ENCODE data around the gene MKKS.

Gene MKKS

DNA sequence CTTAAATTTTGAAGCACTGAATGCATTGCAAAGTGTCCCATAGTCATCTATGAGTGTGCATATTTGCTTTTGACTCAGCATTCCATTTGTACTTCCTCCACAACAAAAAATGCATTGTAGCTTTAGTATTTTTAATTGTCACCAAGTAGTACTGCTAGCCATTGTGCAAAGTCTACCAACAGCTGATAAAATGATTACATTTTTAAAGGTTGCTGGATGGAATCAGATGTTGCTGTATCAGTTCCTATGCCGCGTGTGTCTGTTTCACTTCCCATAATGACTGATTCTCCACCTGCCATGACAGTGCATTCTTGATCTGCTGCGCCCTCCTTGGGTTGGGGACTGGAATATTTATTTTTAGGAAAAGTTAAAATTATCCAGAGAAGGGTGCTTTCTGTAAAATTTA, 42.3 kb upstream of the MKKS start:
- H3K36me3 ChIP-seq (ENCODE audit: low read depth): no peaks in the 10 kb centered on the region
- no peaks in the 10 kb centered on the region for H3K4me1 ChIP-seq (ENCODE audit: insufficient read depth, poor library complexity, severe bottlenecking)
- H3K27me3 ChIP-seq (ENCODE audit: insufficient read depth, poor library complexity, severe bottlenecking): no peaks in the 10 kb centered on the region
- no peak for ATAC-seq (ENCODE audit: low read depth)
- no peak overlapping the region for H3K27ac ChIP-seq (ENCODE audit: poor library complexity, severe bottlenecking)
- no peaks in the 10 kb centered on the region for H3K9me3 ChIP-seq (ENCODE audit: severe bottlenecking)
- TF ChIP-seq, protein P1, sequence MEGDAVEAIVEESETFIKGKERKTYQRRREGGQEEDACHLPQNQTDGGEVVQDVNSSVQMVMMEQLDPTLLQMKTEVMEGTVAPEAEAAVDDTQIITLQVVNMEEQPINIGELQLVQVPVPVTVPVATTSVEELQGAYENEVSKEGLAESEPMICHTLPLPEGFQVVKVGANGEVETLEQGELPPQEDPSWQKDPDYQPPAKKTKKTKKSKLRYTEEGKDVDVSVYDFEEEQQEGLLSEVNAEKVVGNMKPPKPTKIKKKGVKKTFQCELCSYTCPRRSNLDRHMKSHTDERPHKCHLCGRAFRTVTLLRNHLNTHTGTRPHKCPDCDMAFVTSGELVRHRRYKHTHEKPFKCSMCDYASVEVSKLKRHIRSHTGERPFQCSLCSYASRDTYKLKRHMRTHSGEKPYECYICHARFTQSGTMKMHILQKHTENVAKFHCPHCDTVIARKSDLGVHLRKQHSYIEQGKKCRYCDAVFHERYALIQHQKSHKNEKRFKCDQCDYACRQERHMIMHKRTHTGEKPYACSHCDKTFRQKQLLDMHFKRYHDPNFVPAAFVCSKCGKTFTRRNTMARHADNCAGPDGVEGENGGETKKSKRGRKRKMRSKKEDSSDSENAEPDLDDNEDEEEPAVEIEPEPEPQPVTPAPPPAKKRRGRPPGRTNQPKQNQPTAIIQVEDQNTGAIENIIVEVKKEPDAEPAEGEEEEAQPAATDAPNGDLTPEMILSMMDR (IDR thresholded peaks at IDR 0.05; ENCODE audit: poor library complexity, severe bottlenecking): no peak
- no peak for DNase-seq (ENCODE audit: low spot score)
- no peak overlapping the region for H3K4me3 ChIP-seq (ENCODE audit: severe bottlenecking)

DNA sequence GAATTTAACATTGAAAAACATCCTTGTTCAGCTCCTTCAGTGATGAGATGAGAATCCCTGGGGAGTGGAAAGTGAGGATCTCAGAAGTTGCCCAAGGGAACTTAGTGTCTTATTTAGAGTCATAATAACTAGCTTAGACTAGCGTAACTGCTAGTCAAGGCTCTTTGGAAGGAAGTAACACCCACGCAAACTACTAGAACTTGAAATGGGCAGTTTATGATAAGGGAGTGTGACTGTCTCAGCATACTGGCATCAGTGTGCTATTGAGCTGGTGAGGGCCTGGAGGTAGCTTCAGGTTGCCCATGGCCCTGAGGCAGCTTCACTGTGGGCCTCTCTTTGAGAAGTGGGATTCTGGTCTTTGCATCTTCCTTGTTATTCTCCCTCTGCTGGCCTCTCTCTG, 41.2 kb upstream of the MKKS start:
- Histone ChIP-seq H3K27me3 (ENCODE audit: insufficient read depth, poor library complexity, severe bottlenecking) (no peaks in the 10 kb centered on the region), H3K9me3 (ENCODE audit: severe bottlenecking) (no peaks in the 10 kb centered on the region), H3K27ac (ENCODE audit: poor library complexity, severe bottlenecking) (no peak overlapping the region), H3K36me3 (ENCODE audit: low read depth) (no peaks in the 10 kb centered on the region), H3K4me1 (ENCODE audit: insufficient read depth, poor library complexity, severe bottlenecking) (no peaks in the 10 kb centered on the region), H3K4me3 (ENCODE audit: severe bottlenecking) (no peak overlapping the region)
- DNase-seq (ENCODE audit: low spot score) (no peak), ATAC-seq (ENCODE audit: low read depth) (no peak)
- TF ChIP-seq, protein P1 (IDR thresholded peaks at IDR 0.05; ENCODE audit: poor library complexity, severe bottlenecking): no peak

DNA sequence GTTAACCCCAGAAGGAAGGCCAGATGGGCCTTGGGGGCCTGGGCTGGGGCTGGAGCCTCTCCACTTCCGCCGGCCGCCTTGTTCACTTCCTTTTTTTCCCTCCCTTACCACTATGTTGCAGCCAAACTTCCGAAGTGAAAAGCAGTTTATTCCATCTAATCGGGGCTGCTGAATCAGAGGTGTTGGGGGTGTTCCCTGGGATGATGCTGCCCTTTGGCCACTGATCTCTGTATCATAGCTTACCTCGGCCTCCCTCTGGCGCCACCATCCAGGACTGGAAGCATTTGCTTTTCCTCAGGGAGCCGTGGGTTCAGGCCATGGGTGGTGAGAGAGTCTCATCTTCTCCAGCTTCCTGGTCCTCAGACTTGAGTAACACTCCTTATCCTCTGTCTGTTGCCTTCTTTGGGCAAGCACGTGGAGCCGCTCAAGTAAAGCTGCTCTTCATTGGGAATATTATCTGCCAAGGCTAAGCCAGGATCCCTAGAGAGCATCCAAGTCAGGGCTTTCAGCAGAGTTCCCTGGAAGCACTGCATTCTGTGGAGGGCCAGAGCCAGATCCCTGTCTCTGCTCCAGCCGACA, 40.7 kb upstream of the MKKS start:
- H3K27me3 ChIP-seq (ENCODE audit: insufficient read depth, poor library complexity, severe bottlenecking): no peaks in the 10 kb centered on the region
- no peak for ATAC-seq (ENCODE audit: low read depth)

DNA sequence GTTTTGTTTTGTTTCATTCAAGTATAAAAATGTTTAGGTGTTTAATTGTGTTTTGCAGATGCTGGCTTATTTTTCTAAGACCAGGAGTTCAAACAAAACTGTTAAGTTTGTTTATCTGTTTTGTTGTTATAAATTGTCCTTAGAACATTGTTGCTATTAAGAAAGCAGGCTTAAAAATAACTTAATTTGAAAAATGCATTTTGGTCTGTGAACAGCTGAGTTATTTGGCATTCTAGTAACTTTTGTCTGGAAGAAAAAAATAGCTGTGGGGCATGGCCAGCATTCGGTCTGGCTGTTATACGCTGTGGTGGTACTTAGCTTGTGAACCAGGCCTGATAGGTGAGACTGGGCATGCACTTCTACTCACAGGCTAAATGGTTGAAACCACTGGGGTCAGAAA, 38.8 kb upstream of the MKKS start:
- no peak overlapping the region for H3K27ac ChIP-seq (ENCODE audit: poor library complexity, severe bottlenecking)
- H3K27me3 ChIP-seq (ENCODE audit: insufficient read depth, poor library complexity, severe bottlenecking): no peaks in the 10 kb centered on the region
- H3K9me3 ChIP-seq (ENCODE audit: severe bottlenecking): no peaks in the 10 kb centered on the region
- no peaks in the 10 kb centered on the region for H3K4me1 ChIP-seq (ENCODE audit: insufficient read depth, poor library complexity, severe bottlenecking)
- ATAC-seq (ENCODE audit: low read depth): no peak
- no peaks in the 10 kb centered on the region for H3K36me3 ChIP-seq (ENCODE audit: low read depth)
- DNase-seq (ENCODE audit: low spot score): no peak
- H3K4me3 ChIP-seq (ENCODE audit: severe bottlenecking): no peak overlapping the region
- TF ChIP-seq, protein P1 (IDR thresholded peaks at IDR 0.05; ENCODE audit: poor library complexity, severe bottlenecking): no peak

More for the DNA sequence above, 40.7 kb upstream of the MKKS start:
- TF ChIP-seq, protein P1 (IDR thresholded peaks at IDR 0.05; ENCODE audit: poor library complexity, severe bottlenecking): no peak
- Histone ChIP-seq H3K4me1 (ENCODE audit: insufficient read depth, poor library complexity, severe bottlenecking) (no peaks in the 10 kb centered on the region), H3K27ac (ENCODE audit: poor library complexity, severe bottlenecking) (no peak overlapping the region), H3K4me3 (ENCODE audit: severe bottlenecking) (no peak overlapping the region), H3K9me3 (ENCODE audit: severe bottlenecking) (no peaks in the 10 kb centered on the region), H3K36me3 (ENCODE audit: low read depth) (no peaks in the 10 kb centered on the region)
- no peak for DNase-seq (ENCODE audit: low spot score)

DNA sequence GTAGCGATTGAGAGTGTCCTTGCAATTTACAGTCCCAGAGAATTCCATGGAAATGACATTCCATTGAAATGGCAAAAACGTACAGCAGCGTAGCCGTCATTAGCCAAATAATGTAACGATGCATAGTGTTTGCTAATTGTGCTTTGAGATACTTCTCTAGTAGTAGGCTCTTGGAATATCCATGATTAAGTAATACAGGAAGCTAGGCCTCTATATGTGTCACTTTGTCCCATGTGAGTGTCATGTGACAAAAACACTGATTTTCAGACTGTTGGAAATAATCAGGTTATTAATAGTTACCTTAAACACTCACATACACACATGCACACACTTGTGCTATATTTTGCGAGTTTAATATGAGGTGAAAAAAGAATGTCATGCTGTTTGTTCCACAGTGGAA, 36.3 kb upstream of the MKKS start:
- no peak overlapping the region for H3K4me3 ChIP-seq (ENCODE audit: severe bottlenecking)
- TF ChIP-seq, protein P1 (IDR thresholded peaks at IDR 0.05; ENCODE audit: poor library complexity, severe bottlenecking): no peak
- no peaks in the 10 kb centered on the region for H3K36me3 ChIP-seq (ENCODE audit: low read depth)
- H3K9me3 ChIP-seq (ENCODE audit: severe bottlenecking): no peaks in the 10 kb centered on the region
- ATAC-seq (ENCODE audit: low read depth) (no peak), DNase-seq (ENCODE audit: low spot score) (no peak)
- no peaks in the 10 kb centered on the region for H3K4me1 ChIP-seq (ENCODE audit: insufficient read depth, poor library complexity, severe bottlenecking)
- H3K27ac ChIP-seq (ENCODE audit: poor library complexity, severe bottlenecking): no peak overlapping the region
- H3K27me3 ChIP-seq (ENCODE audit: insufficient read depth, poor library complexity, severe bottlenecking): no peaks in the 10 kb centered on the region
